WTC11 (cell line): ENCODE data around the gene PAM.

Experiments
- CBFB ChIP-seq: sonication (generic); formaldehyde crosslinking; IDR thresholded peaks from 2 replicates; pipeline ENCODE4 v1.8.1; 2022; ENCODE audit warnings: mild to moderate bottlenecking, low read depth, missing genetic modification reagents
- CREB1 ChIP-seq: sonication (generic); formaldehyde crosslinking; IDR thresholded peaks from 2 replicates; pipeline ENCODE4 v1.8.0; 2023; ENCODE audit warnings: mild to moderate bottlenecking, missing genetic modification reagents
- ESRRA ChIP-seq: sonication (generic); formaldehyde crosslinking; IDR thresholded peaks from 2 replicates; pipeline ENCODE4 v1.8.1; 2022; ENCODE audit warnings: mild to moderate bottlenecking, missing genetic modification reagents, borderline replicate concordance
- ETV6 ChIP-seq: sonication (generic); formaldehyde crosslinking; IDR thresholded peaks from 2 replicates; pipeline ENCODE4 v1.8.1; 2022; ENCODE audit warnings: mild to moderate bottlenecking, missing genetic modification reagents
- FOXP1 ChIP-seq: sonication (generic); formaldehyde crosslinking; IDR thresholded peaks from 2 replicates; pipeline ENCODE4 v1.8.0; 2022; ENCODE audit warnings: missing genetic modification reagents, mild to moderate bottlenecking, moderate library complexity, borderline replicate concordance
- NFYB ChIP-seq: sonication (generic); formaldehyde crosslinking; conservative IDR thresholded peaks from 2 replicates; pipeline ENCODE4 v1.8.0; 2022; ENCODE audit warnings: low read depth, missing genetic modification reagents
- NR1H2 ChIP-seq: sonication (generic); formaldehyde crosslinking; IDR thresholded peaks from 2 replicates; pipeline ENCODE4 v1.9.0; 2021; ENCODE audit warnings: mild to moderate bottlenecking, moderate library complexity, missing genetic modification reagents
- NR2C2 ChIP-seq: sonication (generic); formaldehyde crosslinking; IDR thresholded peaks from 2 replicates; pipeline ENCODE4 v1.8.0; 2022; ENCODE audit warnings: mild to moderate bottlenecking, missing genetic modification reagents
- RORB ChIP-seq: fragments of 250-450 bp; sonication (Bioruptor Pico); IDR thresholded peaks from 2 replicates; pipeline ENCODE4 v1.9.0; 2021; ENCODE audit warnings: mild to moderate bottlenecking
- TEAD4 ChIP-seq: sonication (generic); formaldehyde crosslinking; IDR thresholded peaks from 2 replicates; pipeline ENCODE4 v1.8.0; 2022; ENCODE audit warnings: mild to moderate bottlenecking, missing genetic modification reagents
- ZNF416 ChIP-seq: fragments of 250-450 bp; sonication (Bioruptor Pico); IDR thresholded peaks from 2 replicates; pipeline ENCODE4 v1.9.0; 2021; ENCODE audit warnings: mild to moderate bottlenecking, inconsistent platforms
- TF ChIP-seq, protein P1 (sequence below): fragments of 200-600 bp; IDR thresholded peaks from 2 replicates; pipeline ENCODE4 v1.8.0; 2022; ENCODE audit warnings: antibody characterized with exemption
- TF ChIP-seq, protein P2 (sequence below): sonication (generic); formaldehyde crosslinking; IDR thresholded peaks from 2 replicates; pipeline ENCODE4 v1.8.1; 2022; ENCODE audit warnings: mild to moderate bottlenecking, moderate library complexity, missing genetic modification reagents
- TF ChIP-seq, protein P3 (sequence below): sonication (generic); formaldehyde crosslinking; IDR thresholded peaks from 2 replicates; pipeline ENCODE4 v1.8.0; 2022; ENCODE audit warnings: mild to moderate bottlenecking, missing genetic modification reagents

GRCh38 chr5:102800427-102800826 lies 45.3 kb downstream of the PAM start:
- TF ChIP-seq RORB (CRISPR knock-in tag) (no peak), TEAD4 (no peak), NR1H2 (CRISPR knock-in tag) (no peak), ZNF416 (CRISPR knock-in tag) (no peak), NR2C2 (CRISPR knock-in tag) (no peak), CREB1 (CRISPR knock-in tag) (no peak), NFYB (no peak), ESRRA (CRISPR knock-in tag) (no peak), ETV6 (no peak), FOXP1 (no peak), CBFB (CRISPR knock-in tag) (no peak)
- TF ChIP-seq, protein P1, sequence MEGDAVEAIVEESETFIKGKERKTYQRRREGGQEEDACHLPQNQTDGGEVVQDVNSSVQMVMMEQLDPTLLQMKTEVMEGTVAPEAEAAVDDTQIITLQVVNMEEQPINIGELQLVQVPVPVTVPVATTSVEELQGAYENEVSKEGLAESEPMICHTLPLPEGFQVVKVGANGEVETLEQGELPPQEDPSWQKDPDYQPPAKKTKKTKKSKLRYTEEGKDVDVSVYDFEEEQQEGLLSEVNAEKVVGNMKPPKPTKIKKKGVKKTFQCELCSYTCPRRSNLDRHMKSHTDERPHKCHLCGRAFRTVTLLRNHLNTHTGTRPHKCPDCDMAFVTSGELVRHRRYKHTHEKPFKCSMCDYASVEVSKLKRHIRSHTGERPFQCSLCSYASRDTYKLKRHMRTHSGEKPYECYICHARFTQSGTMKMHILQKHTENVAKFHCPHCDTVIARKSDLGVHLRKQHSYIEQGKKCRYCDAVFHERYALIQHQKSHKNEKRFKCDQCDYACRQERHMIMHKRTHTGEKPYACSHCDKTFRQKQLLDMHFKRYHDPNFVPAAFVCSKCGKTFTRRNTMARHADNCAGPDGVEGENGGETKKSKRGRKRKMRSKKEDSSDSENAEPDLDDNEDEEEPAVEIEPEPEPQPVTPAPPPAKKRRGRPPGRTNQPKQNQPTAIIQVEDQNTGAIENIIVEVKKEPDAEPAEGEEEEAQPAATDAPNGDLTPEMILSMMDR = no peak
- TF ChIP-seq, protein P2, sequence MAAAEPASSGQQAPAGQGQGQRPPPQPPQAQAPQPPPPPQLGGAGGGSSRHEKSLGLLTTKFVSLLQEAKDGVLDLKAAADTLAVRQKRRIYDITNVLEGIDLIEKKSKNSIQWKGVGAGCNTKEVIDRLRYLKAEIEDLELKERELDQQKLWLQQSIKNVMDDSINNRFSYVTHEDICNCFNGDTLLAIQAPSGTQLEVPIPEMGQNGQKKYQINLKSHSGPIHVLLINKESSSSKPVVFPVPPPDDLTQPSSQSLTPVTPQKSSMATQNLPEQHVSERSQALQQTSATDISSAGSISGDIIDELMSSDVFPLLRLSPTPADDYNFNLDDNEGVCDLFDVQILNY = no peak
- TF ChIP-seq, protein P3, sequence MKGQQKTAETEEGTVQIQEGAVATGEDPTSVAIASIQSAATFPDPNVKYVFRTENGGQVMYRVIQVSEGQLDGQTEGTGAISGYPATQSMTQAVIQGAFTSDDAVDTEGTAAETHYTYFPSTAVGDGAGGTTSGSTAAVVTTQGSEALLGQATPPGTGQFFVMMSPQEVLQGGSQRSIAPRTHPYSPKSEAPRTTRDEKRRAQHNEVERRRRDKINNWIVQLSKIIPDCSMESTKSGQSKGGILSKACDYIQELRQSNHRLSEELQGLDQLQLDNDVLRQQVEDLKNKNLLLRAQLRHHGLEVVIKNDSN (CRISPR knock-in tag) = no peak
